HepG2 (cell line): ENCODE results near the gene SHC3.

ENCODE experiments used
- PHF8 ChIP-seq: sonication (generic); formaldehyde crosslinking; IDR thresholded peaks from 2 replicates; pipeline ENCODE4 v1.5.0; 2020; ENCODE audit warnings: missing genetic modification reagents
- SETDB1 ChIP-seq: sonication (generic); formaldehyde crosslinking; IDR thresholded peaks from 2 replicates; pipeline ENCODE4 v1.5.1; 2020; ENCODE audit warnings: missing genetic modification reagents, mild to moderate bottlenecking, borderline replicate concordance
- TF ChIP-seq, protein P1 (sequence below), 2 experiments: IDR thresholded peaks; 2 replicates each; pipeline ENCODE4 v1.6.1; 2011 to 2012; ENCODE audit warnings: low read length in 2 of 2, borderline replicate concordance in 1 of 2, low read depth in 1 of 2, mild to moderate bottlenecking in 1 of 2, moderate library complexity in 1 of 2

DNA sequence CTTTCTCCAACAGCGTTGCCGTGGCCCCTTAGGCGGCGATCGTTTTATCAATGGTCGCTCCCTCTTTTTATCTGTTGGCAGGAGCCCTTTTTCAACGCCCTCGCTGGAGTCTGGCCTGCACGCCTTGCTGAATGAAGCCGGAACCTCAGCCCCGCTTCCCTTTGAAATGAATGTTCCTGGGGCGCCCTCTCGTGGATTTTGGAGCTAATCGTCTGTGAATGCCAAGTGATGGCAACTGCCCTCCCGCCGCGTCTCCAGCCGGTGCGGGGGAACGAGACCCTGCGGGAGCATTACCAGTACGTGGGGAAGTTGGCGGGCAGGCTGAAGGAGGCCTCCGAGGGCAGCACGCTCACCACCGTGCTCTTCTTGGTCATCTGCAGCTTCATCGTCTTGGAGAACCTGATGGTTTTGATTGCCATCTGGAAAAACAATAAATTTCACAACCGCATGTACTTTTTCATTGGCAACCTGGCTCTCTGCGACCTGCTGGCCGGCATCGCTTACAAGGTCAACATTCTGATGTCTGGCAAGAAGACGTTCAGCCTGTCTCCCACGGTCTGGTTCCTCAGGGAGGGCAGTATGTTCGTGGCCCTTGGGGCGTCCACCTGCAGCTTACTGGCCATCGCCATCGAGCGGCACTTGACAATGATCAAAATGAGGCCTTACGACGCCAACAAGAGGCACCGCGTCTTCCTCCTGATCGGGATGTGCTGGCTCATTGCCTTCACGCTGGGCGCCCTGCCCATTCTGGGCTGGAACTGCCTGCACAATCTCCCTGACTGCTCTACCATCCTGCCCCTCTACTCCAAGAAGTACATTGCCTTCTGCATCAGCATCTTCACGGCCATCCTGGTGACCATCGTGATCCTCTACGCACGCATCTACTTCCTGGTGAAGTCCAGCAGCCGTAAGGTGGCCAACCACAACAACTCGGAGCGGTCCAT is 177.4 kb downstream of the SHC3 start:
- TF ChIP-seq PHF8 (no peak), SETDB1 (no peak)
- TF ChIP-seq, protein P1, sequence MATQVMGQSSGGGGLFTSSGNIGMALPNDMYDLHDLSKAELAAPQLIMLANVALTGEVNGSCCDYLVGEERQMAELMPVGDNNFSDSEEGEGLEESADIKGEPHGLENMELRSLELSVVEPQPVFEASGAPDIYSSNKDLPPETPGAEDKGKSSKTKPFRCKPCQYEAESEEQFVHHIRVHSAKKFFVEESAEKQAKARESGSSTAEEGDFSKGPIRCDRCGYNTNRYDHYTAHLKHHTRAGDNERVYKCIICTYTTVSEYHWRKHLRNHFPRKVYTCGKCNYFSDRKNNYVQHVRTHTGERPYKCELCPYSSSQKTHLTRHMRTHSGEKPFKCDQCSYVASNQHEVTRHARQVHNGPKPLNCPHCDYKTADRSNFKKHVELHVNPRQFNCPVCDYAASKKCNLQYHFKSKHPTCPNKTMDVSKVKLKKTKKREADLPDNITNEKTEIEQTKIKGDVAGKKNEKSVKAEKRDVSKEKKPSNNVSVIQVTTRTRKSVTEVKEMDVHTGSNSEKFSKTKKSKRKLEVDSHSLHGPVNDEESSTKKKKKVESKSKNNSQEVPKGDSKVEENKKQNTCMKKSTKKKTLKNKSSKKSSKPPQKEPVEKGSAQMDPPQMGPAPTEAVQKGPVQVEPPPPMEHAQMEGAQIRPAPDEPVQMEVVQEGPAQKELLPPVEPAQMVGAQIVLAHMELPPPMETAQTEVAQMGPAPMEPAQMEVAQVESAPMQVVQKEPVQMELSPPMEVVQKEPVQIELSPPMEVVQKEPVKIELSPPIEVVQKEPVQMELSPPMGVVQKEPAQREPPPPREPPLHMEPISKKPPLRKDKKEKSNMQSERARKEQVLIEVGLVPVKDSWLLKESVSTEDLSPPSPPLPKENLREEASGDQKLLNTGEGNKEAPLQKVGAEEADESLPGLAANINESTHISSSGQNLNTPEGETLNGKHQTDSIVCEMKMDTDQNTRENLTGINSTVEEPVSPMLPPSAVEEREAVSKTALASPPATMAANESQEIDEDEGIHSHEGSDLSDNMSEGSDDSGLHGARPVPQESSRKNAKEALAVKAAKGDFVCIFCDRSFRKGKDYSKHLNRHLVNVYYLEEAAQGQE (IDR thresholded peaks at IDR 0.05; ENCODE audit: borderline replicate concordance in 1 of 2, low read depth in 1 of 2, low read length in 2 of 2): no peak
